Measurements from ENCODE around the gene BHLHA15. TPM values are rescaled to one million over a fixed set of nuclear protein-coding genes. Genes with fewer than 3 reads are reported as not detected.

The BHLHA15 gene
- total and polyA plus RNA-seq, 10 donors, result 0.11 to 40.7 (median 5.2) TPM; not detected in 1

- intact Hi-C loops (cut with DNase I; ENCODE audit: low total_unique reads), result no loop called here
- no peak for DNase-seq
- H3K36me3 ChIP-seq, result peaks cover 0 to 95% (median 64%) of the 10 kb centered on the region in 6 donors
Observed at GRCh38 chr7:98240961-98241673, 29.9 kb downstream of the BHLHA15 start.

GRCh38 chr7:98241674-98242241, 30.5 kb downstream of the BHLHA15 start:
- no peak for TF ChIP-seq POLR2A (IDR thresholded peaks at IDR 0.05)
- TF ChIP-seq POLR2AphosphoS5 (IDR thresholded peaks at IDR 0.05), result peak in 1 of 3 donors; percentile 14
- peak in 3 of 11 experiments; percentile 13 to 23 (median 20) for TF ChIP-seq CTCF (IDR thresholded peaks at IDR 0.05 in 8 of 11, conservative IDR thresholded peaks at IDR 0.05 in 3 of 11)
- Histone ChIP-seq H3K27me3 (replicated peaks in 1 of 7) (no peaks in the 10 kb centered on the region), H3K9me3 (no peaks in the 10 kb centered on the region), H3K4me1 (peaks cover 0 to 24% (median 16%) of the 10 kb centered on the region in 6 donors), H3K27ac (no peak overlapping the region), H3K4me3 (no peak overlapping the region), H3K36me3 (peaks cover 0 to 90% (median 60%) of the 10 kb centered on the region in 6 donors)
- intact Hi-C loops (cut with DNase I; ENCODE audit: low total_unique reads), result no loop called here
- 85 to 92% (median 91%) methylated on average over 10 to 16 of the region's 16 CpGs for WGBS, 5 donors
- DNase-seq, result no peak

More at GRCh38 chr7:98240961-98241673, 29.9 kb downstream of the BHLHA15 start:
- H3K4me3 ChIP-seq, result no peak overlapping the region
- 73 to 85% (median 78%) methylated on average over 17 to 19 of the region's 19 CpGs for WGBS, 5 donors
- no peaks in the 10 kb centered on the region for H3K27me3 ChIP-seq (replicated peaks in 1 of 7)
- H3K9me3 ChIP-seq, result no peaks in the 10 kb centered on the region
- TF ChIP-seq POLR2AphosphoS5 (IDR thresholded peaks at IDR 0.05), result no peak
- TF ChIP-seq POLR2A (IDR thresholded peaks at IDR 0.05), result no peak
- TF ChIP-seq CTCF (IDR thresholded peaks at IDR 0.05 in 8 of 11, conservative IDR thresholded peaks at IDR 0.05 in 3 of 11), result peak; percentile 25 to 80 (median 68)
- H3K27ac ChIP-seq, result no peak overlapping the region
- H3K4me1 ChIP-seq, result peaks cover 0 to 18% (median 11%) of the 10 kb centered on the region in 6 donors

GRCh38 chr7:98242342-98242741, 31.1 kb downstream of the BHLHA15 start:
- TF ChIP-seq CTCF (IDR thresholded peaks at IDR 0.05 in 8 of 11, conservative IDR thresholded peaks at IDR 0.05 in 3 of 11) (no peak), POLR2AphosphoS5 (IDR thresholded peaks at IDR 0.05) (no peak), POLR2A (IDR thresholded peaks at IDR 0.05) (no peak)
- no peak overlapping the region for H3K4me3 ChIP-seq
- 87 to 100% (median 92%) methylated on average over 1 of the region's 1 CpG for WGBS, 5 donors
- H3K9me3 ChIP-seq, result no peaks in the 10 kb centered on the region
- intact Hi-C loops (cut with DNase I; ENCODE audit: low total_unique reads), result no loop called here
- no peaks in the 10 kb centered on the region for H3K27me3 ChIP-seq (replicated peaks in 1 of 7)
- H3K36me3 ChIP-seq, result peaks cover 0 to 90% (median 58%) of the 10 kb centered on the region in 6 donors
- H3K27ac ChIP-seq, result no peak overlapping the region
- DNase-seq, result no peak
- H3K4me1 ChIP-seq, result peaks cover 0 to 29% (median 18%) of the 10 kb centered on the region in 6 donors

GRCh38 chr7:98242934-98243333, 31.7 kb downstream of the BHLHA15 start:
- WGBS, 5 donors, result 90 to 100% (median 93%) methylated on average over 3 to 4 of the region's 4 CpGs
- H3K4me1 ChIP-seq, result peaks cover 0 to 35% (median 21%) of the 10 kb centered on the region in 6 donors
- H3K4me3 ChIP-seq, result no peak overlapping the region
- DNase-seq, result no peak
- peaks cover 0 to 90% (median 54%) of the 10 kb centered on the region in 6 donors for H3K36me3 ChIP-seq
- H3K9me3 ChIP-seq, result no peaks in the 10 kb centered on the region
- TF ChIP-seq POLR2AphosphoS5 (IDR thresholded peaks at IDR 0.05) (no peak), POLR2A (IDR thresholded peaks at IDR 0.05) (no peak), CTCF (IDR thresholded peaks at IDR 0.05 in 8 of 11, conservative IDR thresholded peaks at IDR 0.05 in 3 of 11) (no peak)
- no peaks in the 10 kb centered on the region for H3K27me3 ChIP-seq (replicated peaks in 1 of 7)
- intact Hi-C loops (cut with DNase I; ENCODE audit: low total_unique reads), result no loop called here
- no peak overlapping the region for H3K27ac ChIP-seq

All from spleen (tissue), 11 donors.